ENCODE results near the gene SLC7A7. TPM values are rescaled to one million over a fixed set of nuclear protein-coding genes. Genes with fewer than 3 reads are reported as not detected.

Gene SLC7A7
- polyA plus RNA-seq, 1 donor from 2014 or later = not detected

DNA sequence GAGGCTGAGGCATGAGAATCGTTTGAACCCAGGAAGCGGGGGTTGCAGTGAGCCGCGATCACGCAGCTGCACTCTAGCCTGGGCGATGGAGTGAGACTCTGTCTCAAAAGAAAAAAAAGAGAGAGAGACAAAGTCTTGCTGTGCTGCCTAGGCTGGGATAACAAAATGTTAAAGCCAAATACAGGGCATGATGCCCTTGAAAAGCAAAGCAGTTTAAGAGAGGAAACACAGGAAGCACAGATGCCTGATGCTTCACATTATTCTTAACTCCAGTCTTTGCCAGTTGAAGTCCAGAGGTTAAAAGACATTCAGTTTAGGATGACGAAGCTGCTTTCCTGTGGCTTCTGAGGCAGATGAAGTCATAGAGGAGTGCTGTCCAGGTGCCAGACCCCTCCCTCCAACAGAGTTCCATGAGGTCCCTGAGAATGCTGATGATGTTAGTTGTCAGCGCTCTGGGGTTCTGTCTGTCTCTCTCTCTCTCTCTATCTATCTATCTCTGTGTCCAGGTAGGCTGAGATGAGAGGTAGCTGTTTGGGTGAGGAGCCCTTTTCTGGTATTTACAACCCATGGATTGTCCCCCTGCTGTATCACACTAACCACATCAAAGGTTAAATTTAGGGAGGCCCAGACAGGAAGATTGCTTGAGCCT, 9.6 kb upstream of the SLC7A7 start:
- H4K20me1 ChIP-seq (ENCODE audit: insufficient read depth) = no peaks in the 10 kb centered on the region

GRCh38 chr14:22822571-22823098, 7.4 kb upstream of the SLC7A7 start:
- Histone ChIP-seq H3K4me2 (ENCODE audit: low read length) (peak overlapping the region; percentile 69), H3K27me3 (ENCODE audit: insufficient read depth, low read depth, low read length) (peaks cover 13% of the 10 kb centered on the region), H3K79me2 (replicated peaks; ENCODE audit: insufficient read depth, low read length) (no peaks in the 10 kb centered on the region), H4K20me1 (ENCODE audit: insufficient read depth) (no peaks in the 10 kb centered on the region), H2AFZ (ENCODE audit: low read depth, low read length) (peak overlapping the region; percentile 41), H3K9me3 (ENCODE audit: low read length) (no peaks in the 10 kb centered on the region), H3K36me3 (ENCODE audit: insufficient read depth, low read length) (no peaks in the 10 kb centered on the region), H3F3A (ENCODE audit: insufficient read depth, low read length, poor library complexity, severe bottlenecking) (no peaks in the 10 kb centered on the region), H3K4me3 (ENCODE audit: low read length) (peak overlapping the region; percentile 59), H3K9ac (ENCODE audit: low read length) (peak overlapping the region; percentile 9), H3K9me2 (ENCODE audit: insufficient read depth, low read length) (no peaks in the 10 kb centered on the region), H3K27ac (ENCODE audit: low read length) (no peak overlapping the region)
- TF ChIP-seq SMC3 (conservative IDR thresholded peaks at IDR 0.05; ENCODE audit: poor library complexity) = peak; percentile 79
- no peak for TF ChIP-seq EP300 (conservative IDR thresholded peaks at IDR 0.05; ENCODE audit: poor library complexity, severe bottlenecking)
- TF ChIP-seq REST (IDR thresholded peaks at IDR 0.05; ENCODE audit: borderline replicate concordance) = no peak
- TF ChIP-seq POLR2AphosphoS5 (IDR thresholded peaks at IDR 0.05) = no peak
- TF ChIP-seq, protein P1, sequence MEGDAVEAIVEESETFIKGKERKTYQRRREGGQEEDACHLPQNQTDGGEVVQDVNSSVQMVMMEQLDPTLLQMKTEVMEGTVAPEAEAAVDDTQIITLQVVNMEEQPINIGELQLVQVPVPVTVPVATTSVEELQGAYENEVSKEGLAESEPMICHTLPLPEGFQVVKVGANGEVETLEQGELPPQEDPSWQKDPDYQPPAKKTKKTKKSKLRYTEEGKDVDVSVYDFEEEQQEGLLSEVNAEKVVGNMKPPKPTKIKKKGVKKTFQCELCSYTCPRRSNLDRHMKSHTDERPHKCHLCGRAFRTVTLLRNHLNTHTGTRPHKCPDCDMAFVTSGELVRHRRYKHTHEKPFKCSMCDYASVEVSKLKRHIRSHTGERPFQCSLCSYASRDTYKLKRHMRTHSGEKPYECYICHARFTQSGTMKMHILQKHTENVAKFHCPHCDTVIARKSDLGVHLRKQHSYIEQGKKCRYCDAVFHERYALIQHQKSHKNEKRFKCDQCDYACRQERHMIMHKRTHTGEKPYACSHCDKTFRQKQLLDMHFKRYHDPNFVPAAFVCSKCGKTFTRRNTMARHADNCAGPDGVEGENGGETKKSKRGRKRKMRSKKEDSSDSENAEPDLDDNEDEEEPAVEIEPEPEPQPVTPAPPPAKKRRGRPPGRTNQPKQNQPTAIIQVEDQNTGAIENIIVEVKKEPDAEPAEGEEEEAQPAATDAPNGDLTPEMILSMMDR (IDR thresholded peaks at IDR 0.05; ENCODE audit: poor library complexity, severe bottlenecking) = peak; percentile 75
- TF ChIP-seq MXI1 (conservative IDR thresholded peaks at IDR 0.05; ENCODE audit: poor library complexity, severe bottlenecking) = no peak
- no peak for TF ChIP-seq EZH2 (IDR thresholded peaks at IDR 0.05; ENCODE audit: borderline replicate concordance, insufficient read depth, low read length, poor library complexity, severe bottlenecking)
- peak; percentile 77 for TF ChIP-seq RAD21 (conservative IDR thresholded peaks at IDR 0.05)

More for the DNA sequence above, 9.6 kb upstream of the SLC7A7 start:
- H3K36me3 ChIP-seq (ENCODE audit: insufficient read depth, low read length) = no peaks in the 10 kb centered on the region
- H3K9me2 ChIP-seq (ENCODE audit: insufficient read depth, low read length) = no peaks in the 10 kb centered on the region
- H3K9me3 ChIP-seq (ENCODE audit: low read length) = no peaks in the 10 kb centered on the region
- H3K4me3 ChIP-seq (ENCODE audit: low read length) = no peak overlapping the region
- peaks cover 13% of the 10 kb centered on the region for H3K27me3 ChIP-seq (ENCODE audit: insufficient read depth, low read depth, low read length)
- H3K79me2 ChIP-seq (replicated peaks; ENCODE audit: insufficient read depth, low read length) = peaks cover under 1% of the 10 kb centered on the region
- no peak overlapping the region for H3K4me2 ChIP-seq (ENCODE audit: low read length)
- H3F3A ChIP-seq (ENCODE audit: insufficient read depth, low read length, poor library complexity, severe bottlenecking) = no peaks in the 10 kb centered on the region
- TF ChIP-seq, protein P1 (IDR thresholded peaks at IDR 0.05; ENCODE audit: poor library complexity, severe bottlenecking) = no peak
- TF ChIP-seq REST (IDR thresholded peaks at IDR 0.05; ENCODE audit: borderline replicate concordance) (no peak), POLR2AphosphoS5 (IDR thresholded peaks at IDR 0.05) (no peak), RAD21 (conservative IDR thresholded peaks at IDR 0.05) (no peak), SMC3 (conservative IDR thresholded peaks at IDR 0.05; ENCODE audit: poor library complexity) (no peak)
- no peak overlapping the region for H2AFZ ChIP-seq (ENCODE audit: low read depth, low read length)
- no peak overlapping the region for H3K27ac ChIP-seq (ENCODE audit: low read length)
- H3K9ac ChIP-seq (ENCODE audit: low read length) = no peak overlapping the region

Data from neural cell (in vitro differentiated cells).